COLO829 (cell line): ENCODE results near the gene MAP3K3.
A peak's percentile ranks its signal among the peaks of the same experiment; 100 is the strongest.

Source experiments
- DNase-seq: peaks from one replicate; pipeline ENCODE4 v3.0.0; 2012; ENCODE audit warnings: low spot score

The MAP3K3 gene

GRCh38 chr17:63621684-63622573 is at the start of gene MAP3K3:
Gene MAP3K3, plus strand, starts transcription at chr17:63622417. Its CDS starts 343 bp downstream, at chr17:63622760.
- DNase-seq: peak; percentile 100

- no peak for DNase-seq
These were observed 48.6 kb upstream of the MAP3K3 start for GRCh38 chr17:63573634-63574033.

GRCh38 chr17:63578027-63578768 is 44.0 kb upstream of the MAP3K3 start:
- no peak for DNase-seq

GRCh38 chr17:63578769-63579111 is 43.5 kb upstream of the MAP3K3 start:
- no peak for DNase-seq

GRCh38 chr17:63579633-63580032 is 42.6 kb upstream of the MAP3K3 start:
- no peak for DNase-seq

- no peak for DNase-seq
These were observed 34.4 kb upstream of the MAP3K3 start for GRCh38 chr17:63587770-63588169.

GRCh38 chr17:63588797-63589196 is 33.4 kb upstream of the MAP3K3 start:
- no peak for DNase-seq

GRCh38 chr17:63589646-63590045 is 32.6 kb upstream of the MAP3K3 start:
- no peak for DNase-seq

GRCh38 chr17:63592797-63593196 is 29.4 kb upstream of the MAP3K3 start:
- no peak for DNase-seq

- no peak for DNase-seq
These were observed 27.1 kb upstream of the MAP3K3 start for GRCh38 chr17:63595132-63595531.

- no peak for DNase-seq
These were observed 25.2 kb upstream of the MAP3K3 start for GRCh38 chr17:63596856-63597586.

GRCh38 chr17:63598281-63598680 is 23.9 kb upstream of the MAP3K3 start:
- DNase-seq: no peak

- peak; percentile 86 for DNase-seq
These were observed 21.4 kb upstream of the MAP3K3 start, which contains the start of gene TACO1 for GRCh38 chr17:63600569-63601438. Gene TACO1, plus strand, starts transcription at chr17:63600895. Its CDS starts 189 bp downstream, at chr17:63601084.

- no peak for DNase-seq
These were observed 20.5 kb upstream of the MAP3K3 start for GRCh38 chr17:63601439-63602371.

- no peak for DNase-seq
These were observed 12.2 kb upstream of the MAP3K3 start for GRCh38 chr17:63609816-63610573.

- no peak for DNase-seq
These were observed 11.4 kb upstream of the MAP3K3 start for GRCh38 chr17:63610854-63611253.

- DNase-seq: no peak
These were observed 10.9 kb upstream of the MAP3K3 start for GRCh38 chr17:63611354-63611753.

GRCh38 chr17:63613663-63614062 is 8.6 kb upstream of the MAP3K3 start:
- DNase-seq: no peak

- DNase-seq: no peak
These were observed 961 bp upstream of the MAP3K3 start for GRCh38 chr17:63621229-63621683.
